ENCODE results near the gene ZSWIM2.
"Not testable (repeated sequence)": the region's sequence is repeated elsewhere in the genome, so short reads cannot be mapped to it uniquely, and the experiment has no call there.

Gene ZSWIM2

GRCh38 chr2:186852508-186852907 is 3.5 kb upstream of the ZSWIM2 start:
- no peak for DNase-seq

GRCh38 chr2:186842373-186842772 is 6.6 kb downstream of the ZSWIM2 start:
- no peak for DNase-seq

- no peak for DNase-seq
These were observed 7.0 kb downstream of the ZSWIM2 start for GRCh38 chr2:186841940-186842339.

GRCh38 chr2:186835628-186836027 is 13.3 kb downstream of the ZSWIM2 start:
- DNase-seq = no peak

- no peak for DNase-seq
These were observed 21.0 kb downstream of the ZSWIM2 start for GRCh38 chr2:186827862-186828492.

GRCh38 chr2:186827411-186827810 is 21.6 kb downstream of the ZSWIM2 start:
- DNase-seq = no peak

- DNase-seq = no peak
These were observed 26.6 kb downstream of the ZSWIM2 start for GRCh38 chr2:186822323-186822722.

GRCh38 chr2:186820303-186820702 is 28.7 kb downstream of the ZSWIM2 start:
- DNase-seq = no peak

GRCh38 chr2:186811760-186812159 is 37.2 kb downstream of the ZSWIM2 start:
- not testable (repeated sequence) for DNase-seq

- no peak for DNase-seq
These were observed 42.4 kb downstream of the ZSWIM2 start for GRCh38 chr2:186806591-186806990.

GRCh38 chr2:186798604-186799003 is 50.4 kb downstream of the ZSWIM2 start:
- not testable (repeated sequence) for DNase-seq

- no peak for DNase-seq
These were observed 64.0 kb downstream of the ZSWIM2 start for GRCh38 chr2:186784930-186785329.

GRCh38 chr2:186783254-186783653 is 65.7 kb downstream of the ZSWIM2 start:
- DNase-seq = no peak

GRCh38 chr2:186780701-186781316 is 68.2 kb downstream of the ZSWIM2 start:
- no peak for DNase-seq

All from hypothalamus (tissue), 51 donors.